GM19455 (cell line): ENCODE results near the gene ZBTB22.
A peak's percentile ranks its signal among the peaks of the same experiment; 100 is the strongest.
"Not testable (repeated sequence)": the region's sequence is repeated elsewhere in the genome, so short reads cannot be mapped to it uniquely, and the experiment has no call there.

Experiments
- ATAC-seq: cut with Tn5 transposase; IDR thresholded peaks from one replicate; pipeline ENCODE4 v1.9.1; 2021; ENCODE audit not compliant: unreplicated experiment

The ZBTB22 gene, protein sequence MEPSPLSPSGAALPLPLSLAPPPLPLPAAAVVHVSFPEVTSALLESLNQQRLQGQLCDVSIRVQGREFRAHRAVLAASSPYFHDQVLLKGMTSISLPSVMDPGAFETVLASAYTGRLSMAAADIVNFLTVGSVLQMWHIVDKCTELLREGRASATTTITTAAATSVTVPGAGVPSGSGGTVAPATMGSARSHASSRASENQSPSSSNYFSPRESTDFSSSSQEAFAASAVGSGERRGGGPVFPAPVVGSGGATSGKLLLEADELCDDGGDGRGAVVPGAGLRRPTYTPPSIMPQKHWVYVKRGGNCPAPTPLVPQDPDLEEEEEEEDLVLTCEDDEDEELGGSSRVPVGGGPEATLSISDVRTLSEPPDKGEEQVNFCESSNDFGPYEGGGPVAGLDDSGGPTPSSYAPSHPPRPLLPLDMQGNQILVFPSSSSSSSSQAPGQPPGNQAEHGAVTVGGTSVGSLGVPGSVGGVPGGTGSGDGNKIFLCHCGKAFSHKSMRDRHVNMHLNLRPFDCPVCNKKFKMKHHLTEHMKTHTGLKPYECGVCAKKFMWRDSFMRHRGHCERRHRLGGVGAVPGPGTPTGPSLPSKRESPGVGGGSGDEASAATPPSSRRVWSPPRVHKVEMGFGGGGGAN

DNA sequence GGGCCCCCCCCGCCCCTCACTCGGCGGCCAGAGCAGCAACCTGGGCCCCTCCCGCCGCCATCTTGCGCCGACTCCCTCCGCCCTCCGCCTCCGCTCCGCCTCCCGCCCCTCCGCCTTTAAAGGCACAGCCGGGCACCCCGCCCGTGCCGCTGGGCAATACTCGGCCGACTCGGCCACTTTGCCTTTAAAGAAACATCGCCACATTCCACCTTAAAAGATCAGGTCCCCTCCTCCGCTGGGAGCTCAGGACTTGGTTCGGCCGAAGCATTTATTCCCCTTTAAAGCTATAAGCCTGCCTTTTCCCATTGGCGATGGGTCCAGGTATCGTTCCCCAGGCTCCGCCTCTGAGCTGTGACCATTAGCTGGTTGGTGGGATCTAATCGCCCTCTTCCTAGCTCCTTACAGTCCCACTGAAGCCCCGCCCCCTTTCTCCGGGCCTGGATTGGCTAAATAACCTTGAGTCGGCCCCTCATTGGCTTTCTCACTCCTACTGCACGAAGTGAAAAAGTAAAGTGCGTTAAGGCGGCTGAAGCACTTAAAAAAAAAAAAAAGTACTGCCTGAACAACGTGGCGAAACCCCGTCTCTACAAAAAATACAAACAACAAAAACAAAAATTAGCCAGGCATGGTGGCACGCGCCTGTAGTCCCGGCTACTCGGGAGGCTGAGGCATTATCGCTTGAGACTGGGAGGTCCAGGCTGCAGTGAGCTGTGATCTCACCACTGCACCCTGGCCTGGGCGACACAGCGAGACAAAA is at the start of gene ZBTB22:
TSS of gene ZBTB22 (minus strand) at position 76 of the 757 bp plus-strand sequence. CDS start 828 bp downstream, outside the sequence.
- ATAC-seq: peak; percentile 55

DNA sequence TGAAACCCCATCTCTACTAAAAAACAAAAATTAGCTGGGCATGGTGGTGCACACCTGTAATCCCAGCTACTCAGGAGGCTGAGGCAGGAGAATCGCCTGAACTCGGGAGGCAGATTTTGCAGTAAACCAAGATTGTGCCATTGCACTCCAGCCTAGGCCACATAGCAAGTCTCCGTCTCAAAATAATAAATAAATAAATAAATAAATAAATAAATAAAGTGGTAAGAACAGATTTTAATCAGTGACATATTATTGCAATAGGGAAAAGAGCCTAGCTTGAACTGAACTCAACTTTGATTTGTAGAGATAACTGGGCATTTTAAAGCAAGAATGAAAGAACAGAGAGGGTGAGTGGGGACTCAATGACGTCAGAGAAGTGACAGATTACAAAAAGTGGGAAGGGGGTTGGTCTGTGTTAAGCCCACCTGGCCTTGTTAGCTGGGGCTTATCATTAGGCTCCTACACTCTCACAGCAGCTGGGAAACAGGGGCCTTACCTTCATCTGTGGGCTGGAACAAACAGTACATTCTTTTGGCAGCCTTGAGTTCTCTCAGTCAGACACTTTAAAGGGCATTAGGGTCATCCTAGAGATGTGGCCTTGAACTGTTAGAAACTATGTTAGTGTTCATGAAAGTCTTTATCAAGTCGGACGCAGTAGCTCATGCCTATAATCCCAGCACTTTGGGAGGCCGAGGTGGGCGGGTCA is 49.6 kb upstream of the ZBTB22 start:
- ATAC-seq: no peak

DNA sequence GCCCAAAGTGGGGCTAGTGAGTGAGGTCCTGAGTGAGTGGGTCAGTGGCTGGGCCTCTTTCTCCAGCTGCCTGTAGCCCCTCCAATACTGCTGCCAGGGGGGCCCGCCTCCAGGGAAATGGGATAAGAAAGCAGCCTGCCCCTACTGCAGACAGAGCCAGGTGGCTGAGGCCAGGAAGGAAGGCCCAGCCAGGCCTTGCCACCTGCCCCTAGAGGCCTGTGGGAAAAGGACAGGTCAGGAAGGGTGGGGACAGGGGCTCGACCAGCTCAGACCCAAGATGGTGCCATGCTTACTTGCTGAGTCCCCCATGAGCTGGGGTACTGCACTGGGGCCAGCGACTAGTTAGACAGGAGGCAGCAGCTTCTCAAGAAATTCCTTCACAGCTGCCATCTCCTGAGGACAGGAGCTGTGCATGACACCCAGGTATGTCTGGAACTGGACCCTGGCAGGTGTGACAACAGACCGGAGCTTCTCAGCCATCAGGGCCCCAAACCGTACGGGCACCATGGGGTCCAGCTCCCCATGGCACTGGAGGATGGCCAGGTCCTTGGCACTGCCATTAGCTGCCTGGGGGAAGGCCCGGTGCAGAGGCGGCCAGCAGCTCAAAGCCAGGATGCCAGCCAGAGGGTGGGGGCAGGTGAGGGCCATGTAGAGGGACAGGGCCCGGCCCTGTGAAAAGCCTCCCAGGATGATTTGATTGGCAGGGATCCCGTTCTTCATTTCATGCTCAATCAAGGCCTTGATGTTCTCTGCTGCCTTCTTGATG is 47.8 kb upstream of the ZBTB22 start:
- not testable (repeated sequence) for ATAC-seq

DNA sequence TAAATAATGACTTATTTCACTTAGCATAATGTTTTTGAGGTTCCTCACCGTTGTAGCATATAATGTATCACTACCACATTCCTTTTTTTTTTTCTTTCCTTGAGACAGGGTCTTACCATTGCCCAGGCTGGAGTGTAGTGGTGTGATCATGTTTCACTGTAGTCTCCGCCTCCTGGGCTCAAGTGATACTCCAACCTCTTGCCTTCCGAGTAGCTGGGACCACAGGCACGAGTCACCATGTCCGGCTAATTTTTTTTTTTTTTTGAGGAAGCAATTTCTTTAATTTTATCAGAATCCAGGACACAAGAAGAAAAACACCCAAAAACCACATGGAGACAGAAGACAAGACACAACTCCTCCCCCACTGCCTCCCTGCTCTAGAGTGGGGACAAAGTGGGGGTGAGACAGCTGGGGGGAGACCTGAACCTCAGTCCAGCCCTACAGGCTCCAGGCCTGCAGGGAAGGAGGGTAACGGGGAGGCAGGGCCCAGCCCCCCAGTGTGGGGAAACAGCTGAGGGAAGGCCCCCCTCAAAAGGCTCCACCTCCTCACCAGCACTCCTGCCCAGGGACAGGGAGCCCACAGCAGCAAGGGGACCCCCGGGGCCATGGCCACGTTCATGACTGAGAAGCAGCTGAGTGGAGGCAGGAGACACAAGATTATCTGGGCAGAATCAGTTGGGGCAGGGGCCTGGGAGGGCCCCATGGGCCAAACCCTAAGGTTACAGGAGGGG is 47.1 kb upstream of the ZBTB22 start:
- ATAC-seq: not testable (repeated sequence)

DNA sequence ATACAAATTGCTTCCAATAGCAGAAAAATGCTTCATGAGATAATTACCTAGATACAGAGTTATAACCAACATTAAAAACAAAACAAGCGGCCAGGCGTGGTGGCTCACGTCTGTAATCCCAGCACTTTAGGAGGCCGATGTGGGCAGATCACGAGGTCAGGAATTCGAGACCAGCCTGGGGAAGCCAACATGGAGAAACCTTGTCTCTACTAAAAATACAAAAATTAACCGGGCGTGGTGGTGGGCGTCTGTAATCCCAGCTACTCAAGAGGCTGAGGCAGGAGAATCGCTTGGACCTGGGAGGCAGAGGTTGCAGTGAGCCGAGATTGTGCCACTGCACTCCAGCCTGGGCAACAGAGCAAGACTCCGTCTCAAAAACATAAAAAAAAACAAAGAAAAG is 45.9 kb upstream of the ZBTB22 start:
- not testable (repeated sequence) for ATAC-seq

DNA sequence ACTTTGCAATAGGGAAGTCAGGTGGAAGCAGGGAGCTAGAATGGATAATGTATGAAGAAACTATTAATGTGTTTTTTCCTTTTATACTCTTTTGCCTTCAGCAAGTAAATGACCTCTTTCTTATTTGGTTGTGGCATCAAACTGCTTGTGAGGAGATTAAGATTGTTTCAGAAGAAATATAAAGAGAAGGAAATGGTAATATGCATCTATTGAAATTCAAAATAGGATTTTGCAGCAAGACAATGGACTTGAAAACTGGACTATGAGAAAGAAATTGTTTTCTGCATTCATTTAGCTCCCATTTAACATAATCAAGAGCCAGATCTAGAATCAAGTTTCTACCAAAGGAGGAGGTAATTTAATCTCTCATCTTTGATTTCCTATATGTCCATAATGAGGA is 41.8 kb upstream of the ZBTB22 start:
- ATAC-seq: no peak

DNA sequence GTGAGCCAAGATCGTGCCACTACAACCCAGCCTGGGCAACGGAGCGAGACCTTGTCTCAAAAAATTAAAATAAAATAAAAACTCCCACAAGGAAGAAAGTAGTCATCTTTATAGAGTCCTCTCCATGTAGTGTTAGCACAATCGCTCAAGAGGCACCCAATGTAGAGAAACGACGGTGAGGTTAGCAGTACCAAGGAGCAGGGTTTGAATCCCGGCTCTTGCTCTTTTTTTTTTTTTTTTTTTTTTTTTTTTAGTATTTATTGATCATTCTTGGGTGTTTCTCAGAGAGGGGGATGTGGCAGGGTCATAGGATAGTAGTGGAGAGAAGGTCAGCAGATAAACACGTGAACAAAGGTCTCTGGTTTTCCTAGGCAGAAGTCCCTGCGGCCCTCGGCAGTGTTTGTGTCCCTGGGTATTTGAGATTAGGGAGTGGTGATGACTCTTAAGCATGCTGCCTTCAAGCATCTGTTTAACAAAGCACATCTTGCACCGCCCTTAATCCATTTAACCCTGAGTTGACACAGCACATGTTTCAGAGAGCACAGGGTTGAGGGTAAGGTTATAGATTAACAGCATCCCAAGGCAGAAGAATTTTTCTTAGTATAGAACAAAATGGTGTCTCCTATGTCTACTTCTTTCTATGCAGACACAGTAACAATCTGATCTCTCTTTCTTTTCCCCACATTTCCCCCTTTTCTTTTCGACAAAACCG is 39.8 kb upstream of the ZBTB22 start:
- ATAC-seq: not testable (repeated sequence)

DNA sequence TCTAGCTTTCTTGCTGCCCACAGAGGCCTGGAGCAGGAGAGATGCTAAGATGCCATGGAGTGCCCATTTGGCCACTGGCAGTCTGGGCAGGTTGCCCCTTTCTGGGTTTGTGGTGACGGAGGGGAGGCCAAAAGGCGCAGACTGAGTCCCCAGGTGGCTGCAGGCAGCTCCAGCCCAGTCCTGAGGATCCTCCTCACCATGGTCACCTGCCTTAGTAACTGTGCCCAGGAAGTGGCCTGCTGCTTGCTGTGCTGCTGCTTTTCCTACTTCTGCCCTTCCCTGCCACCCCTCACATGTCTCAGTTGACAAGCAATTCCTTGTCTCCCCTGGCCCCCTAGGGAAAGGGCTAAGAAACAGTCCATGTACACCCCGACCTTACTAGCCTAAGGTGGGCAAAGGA is 38.8 kb upstream of the ZBTB22 start:
- ATAC-seq: no peak

DNA sequence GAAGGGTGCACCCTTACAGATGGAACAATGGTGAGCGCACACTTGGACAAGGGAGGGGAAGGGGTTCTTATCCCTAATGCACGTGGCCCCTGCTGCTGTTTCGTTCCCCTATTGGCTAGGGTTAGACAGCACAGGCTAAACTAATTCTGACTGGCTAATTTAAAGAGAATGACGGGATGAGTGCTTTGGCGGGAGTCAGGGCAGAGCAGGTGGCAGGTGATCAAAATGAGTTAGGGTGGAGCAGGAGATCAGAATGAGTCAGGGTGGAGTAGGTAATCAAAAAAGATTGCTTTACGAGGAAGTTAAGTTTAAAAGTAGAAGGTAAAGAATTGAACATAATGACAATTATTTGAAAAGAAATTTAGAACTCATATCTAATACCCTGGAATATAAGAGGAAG is 38.3 kb upstream of the ZBTB22 start:
- ATAC-seq: not testable (repeated sequence)

DNA sequence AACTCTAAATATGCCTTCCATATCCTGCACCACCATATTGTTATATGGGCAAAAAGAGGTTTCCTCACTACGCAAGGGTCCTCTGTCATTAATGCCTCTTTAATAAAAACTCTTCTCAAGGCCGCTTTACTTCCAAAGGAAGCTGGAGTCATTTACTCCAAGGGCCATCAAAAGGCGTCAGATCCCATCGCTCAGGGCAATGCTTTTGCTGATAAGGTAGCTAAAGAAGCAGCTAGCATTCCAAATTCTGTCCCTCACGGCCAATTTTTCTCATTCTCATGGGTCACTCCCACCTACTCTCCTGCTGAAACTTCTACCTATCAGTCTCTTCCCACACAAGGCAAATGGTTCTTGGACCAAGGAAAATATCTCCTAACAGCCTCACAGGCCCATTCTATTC is 30.3 kb upstream of the ZBTB22 start:
- no peak for ATAC-seq

DNA sequence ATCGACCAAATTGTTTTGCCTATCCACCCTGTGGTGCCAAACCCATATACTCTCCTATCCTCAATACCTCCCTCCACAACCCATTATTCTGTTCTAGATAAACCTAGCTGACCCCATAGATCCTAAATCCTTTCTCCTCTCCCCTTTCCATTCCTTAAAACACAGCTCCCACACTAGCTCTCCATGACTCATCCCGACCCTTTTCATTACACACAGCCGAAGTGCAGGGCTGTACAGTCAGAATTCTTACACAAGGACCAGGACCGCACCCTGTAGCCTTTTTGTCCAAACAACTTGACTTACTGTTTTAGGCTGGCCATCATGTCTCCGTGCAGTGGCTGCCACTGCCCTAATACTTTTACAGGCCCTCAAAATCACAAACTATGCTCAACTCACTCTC is 29.4 kb upstream of the ZBTB22 start:
- not testable (repeated sequence) for ATAC-seq

DNA sequence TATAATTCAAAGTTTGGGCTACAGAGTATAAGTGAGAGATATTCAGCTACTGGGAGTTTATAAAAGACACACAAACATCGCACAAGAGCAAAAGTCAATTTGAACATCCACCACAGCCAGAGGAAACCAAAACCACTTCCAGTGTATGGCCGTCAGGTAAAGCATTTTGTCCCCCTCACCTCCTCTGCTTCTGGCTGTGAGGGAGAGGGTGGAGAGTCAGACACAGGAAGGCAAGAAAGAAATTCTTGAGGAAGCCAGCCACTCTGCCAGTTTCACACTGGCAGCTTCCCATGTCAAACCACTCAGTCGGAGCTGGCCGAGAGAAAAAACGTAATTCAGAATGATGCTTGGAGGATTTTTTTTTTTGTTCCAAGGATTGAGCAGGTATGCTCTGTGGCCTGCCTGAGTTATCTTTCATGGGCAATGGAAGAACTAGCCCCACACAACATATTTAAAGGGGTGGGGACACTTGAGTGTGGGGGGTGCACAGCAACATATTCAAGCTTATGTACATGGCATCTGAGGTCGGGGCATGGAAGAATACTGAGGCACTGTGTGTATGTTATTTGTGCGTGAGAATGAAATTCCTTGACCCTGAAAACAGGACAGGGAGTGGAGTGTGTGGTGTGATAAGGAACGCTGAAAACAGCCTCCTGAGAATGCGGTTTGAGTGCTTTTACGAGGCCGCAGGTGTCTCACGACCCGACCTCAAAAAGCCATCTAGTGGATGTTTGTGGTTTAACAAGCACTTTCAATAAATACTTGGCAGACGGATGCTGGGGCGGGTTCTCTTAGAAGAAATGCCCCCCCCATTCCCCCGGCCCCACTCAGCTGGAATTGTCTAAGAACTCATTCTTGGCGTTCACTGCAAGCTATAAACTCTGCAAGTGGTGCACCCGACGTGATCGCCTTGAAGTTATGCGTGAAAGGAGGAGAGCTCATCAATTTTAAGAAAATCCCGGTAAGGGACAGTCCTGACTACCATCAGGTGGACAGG is 27.5 kb upstream of the ZBTB22 start:
- ATAC-seq: no peak

DNA sequence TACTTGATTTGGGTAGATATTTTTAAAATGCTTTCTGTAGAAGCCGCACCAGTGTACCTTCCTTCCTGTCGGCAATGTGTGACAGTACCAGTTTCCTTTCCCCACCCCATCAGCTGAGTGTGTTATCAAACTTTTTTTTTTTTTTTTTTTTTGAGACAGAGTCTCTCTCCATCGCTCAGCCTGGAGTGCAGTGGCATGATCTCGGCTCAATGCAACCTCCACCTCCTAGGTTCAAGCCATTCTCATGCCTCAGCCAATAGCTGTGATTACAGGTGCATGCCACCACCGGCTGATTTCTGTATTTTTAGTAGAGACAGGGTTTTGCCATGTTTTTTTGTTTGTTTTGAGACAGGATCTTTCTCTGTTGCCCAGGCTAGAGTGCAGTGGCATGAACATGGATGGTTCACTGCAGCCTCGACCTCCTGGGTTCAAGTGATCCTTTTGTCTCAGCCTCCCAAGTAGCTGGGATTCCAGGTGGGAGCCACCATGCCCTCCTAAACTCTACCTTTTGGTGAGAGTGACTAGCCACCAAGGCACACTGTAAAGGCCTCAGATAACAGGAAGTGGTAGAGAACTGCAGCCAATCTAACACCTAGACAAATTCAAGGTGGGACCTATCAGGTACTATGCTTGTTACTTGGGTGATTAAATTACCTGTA is 26.5 kb upstream of the ZBTB22 start:
- no peak for ATAC-seq

DNA sequence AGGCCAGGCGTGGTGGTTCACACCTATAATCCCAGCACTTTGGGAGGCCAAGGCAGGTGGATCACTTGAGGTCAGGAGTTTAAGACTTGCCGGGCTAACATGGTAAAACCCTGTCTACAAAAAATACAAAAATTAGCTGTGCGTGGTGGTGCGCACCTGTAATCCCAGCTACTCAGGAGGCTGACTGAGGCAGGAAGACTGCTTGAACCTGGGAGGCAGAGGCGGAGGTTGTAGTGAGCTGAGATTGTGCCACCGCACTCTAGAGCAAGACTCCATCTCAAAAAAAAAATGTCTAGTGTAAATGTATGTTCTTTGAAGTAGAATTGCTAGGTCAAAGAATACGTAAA is 26.0 kb upstream of the ZBTB22 start:
- ATAC-seq: not testable (repeated sequence)

DNA sequence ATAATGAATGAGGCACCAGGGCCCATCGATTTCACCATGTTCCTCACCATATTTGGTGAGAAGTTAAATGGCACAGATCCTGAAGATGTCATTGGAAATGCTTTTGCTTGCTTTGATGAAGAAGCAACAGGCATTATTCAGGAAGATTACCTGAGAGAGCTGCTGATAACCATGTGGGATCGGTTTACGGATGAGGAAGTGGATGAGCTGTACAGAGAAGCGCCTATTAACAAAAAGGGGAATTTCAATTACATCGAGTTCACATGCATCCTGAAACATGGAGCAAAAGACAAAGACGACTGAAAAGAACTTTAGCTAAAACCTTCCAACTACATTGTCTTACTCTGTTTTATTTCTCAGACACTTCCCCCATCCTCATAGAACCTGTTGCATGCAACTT is 21.6 kb upstream of the ZBTB22 start:
- no peak for ATAC-seq

DNA sequence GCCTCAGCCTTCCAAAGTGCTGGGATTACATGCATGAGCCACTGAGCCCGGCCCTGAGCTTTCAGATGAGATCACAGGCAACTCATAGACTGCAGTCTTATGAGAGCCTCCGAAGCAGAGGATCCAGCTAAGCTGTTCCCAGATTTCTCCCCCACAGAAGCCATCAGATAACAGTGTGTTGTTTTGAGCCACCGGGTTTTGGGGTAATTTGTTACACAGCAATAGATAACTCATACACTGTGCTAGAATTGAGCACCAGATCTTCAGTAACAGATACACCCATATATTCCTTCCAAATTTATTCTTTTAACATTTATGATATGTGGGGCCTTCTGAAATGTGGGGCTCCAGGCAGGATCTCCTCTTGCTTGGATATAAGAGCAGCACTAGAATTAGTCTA is 19.0 kb upstream of the ZBTB22 start:
- no peak for ATAC-seq

DNA sequence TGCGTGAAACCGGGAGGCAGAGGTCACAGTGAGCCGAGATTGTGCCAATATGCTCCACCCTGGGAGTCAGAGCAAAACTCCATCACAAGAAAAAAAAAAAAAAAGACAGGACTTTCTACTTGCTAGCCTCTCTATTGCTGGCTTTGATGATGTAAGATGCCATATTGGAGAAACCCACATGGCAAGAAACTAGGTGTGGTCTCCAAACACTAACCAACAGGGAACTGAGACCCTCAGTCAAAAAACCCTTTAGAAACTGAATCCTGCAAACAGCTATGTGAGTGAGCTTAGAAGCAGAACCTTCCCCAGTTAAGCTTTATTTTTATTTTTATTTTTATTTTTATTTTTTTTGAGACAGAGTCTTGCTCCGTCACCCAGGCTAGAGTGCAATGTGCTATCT is 18.4 kb upstream of the ZBTB22 start:
- no peak for ATAC-seq
